Endothelial cell of umbilical vein (primary cell): ENCODE measurements around the gene PDYN. TPM values are rescaled to one million over a fixed set of nuclear protein-coding genes. Genes with fewer than 3 reads are reported as not detected.

Experiments
- BruUV-seq: library from RNA; stranded (reverse); fragments of 400-500 nt; replicated peaks from 2 replicates; lab custom pipeline; 2021; lab: Mats Ljungman, UMichigan
- CTCF ChIA-PET: fragments of 300-600, 350-600 bp; sonication (Branson Sonifier 250); formaldehyde crosslinking; loops from one replicate; lab custom pipeline; 2021; ENCODE audit warnings: antibody characterized with exemption, inconsistent platforms; lab: Charles Lee
- POLR2A ChIA-PET: fragments of 300-600, 350-600 bp; sonication (Branson Sonifier 250); formaldehyde crosslinking; loops from one replicate; lab custom pipeline; 2021; ENCODE audit warnings: antibody characterized with exemption, inconsistent platforms; lab: Charles Lee
- DNase-seq: peaks from one replicate; pipeline ENCODE4 v3.0.0-alpha.2; 2011; ENCODE audit warnings: low read depth, low spot score
- FAIRE-seq: peaks from 2 replicates; lab custom pipeline; 2011; peaks lifted over from hg19 to GRCh38; lab: Jason Lieb, UNC
- H2AFZ ChIP-seq: 2 replicates; pipeline ENCODE4 v1.6.0; 2012; ENCODE audit warnings: low read depth, low read length, control low read depth, inconsistent platforms
- H3K27ac ChIP-seq: 2 replicates; pipeline ENCODE4 v1.5.1; 2011; ENCODE audit warnings: low read depth, mild to moderate bottlenecking, control low read depth, low read length, moderate library complexity; ENCODE audit not compliant: insufficient read depth
- H3K27me3 ChIP-seq, 2 experiments: 2 replicates each; pipeline versions ENCODE4 v1.6.0 to v1.6.1; 2011; ENCODE audit warnings: low read length in 2 of 2, mixed read lengths in 1 of 2; ENCODE audit not compliant: control insufficient read depth in 2 of 2, insufficient read depth in 2 of 2
- H3K36me3 ChIP-seq, 2 experiments: 2 replicates in 1 of 2; 3 replicates in 1 of 2; pipeline ENCODE4 v1.5.1; 2011; ENCODE audit warnings: low read length in 2 of 2, mild to moderate bottlenecking in 1 of 2, moderate library complexity in 1 of 2; ENCODE audit not compliant: control insufficient read depth in 2 of 2, insufficient read depth in 2 of 2; ENCODE audit errors: extremely low read depth in 1 of 2
- H3K4me1 ChIP-seq: 3 replicates; pipeline ENCODE4 v1.5.1; 2011; ENCODE audit warnings: mild to moderate bottlenecking, low read length; ENCODE audit not compliant: control insufficient read depth, insufficient read depth; ENCODE audit errors: extremely low read depth
- H3K4me2 ChIP-seq: 2 replicates; pipeline ENCODE4 v1.6.1; 2011; ENCODE audit warnings: low read length, control low read depth, mixed read lengths; ENCODE audit not compliant: insufficient read depth
- H3K4me3 ChIP-seq, 3 experiments: fragments of 200-600 bp in 1 of 3; sonication (generic), shearing (Covaris generic) in 1 of 3; replicated peaks in 1 of 3; 2 replicates each; pipeline ENCODE4 v1.5.1; 2011 to 2016; ENCODE audit warnings: control low read depth in 3 of 3, low read length in 3 of 3, mild to moderate bottlenecking in 2 of 3, inconsistent platforms in 1 of 3, low read depth in 1 of 3, moderate library complexity in 1 of 3; ENCODE audit not compliant: insufficient read depth in 1 of 3
- H3K79me2 ChIP-seq: 2 replicates; pipeline ENCODE4 v1.6.0; 2012; ENCODE audit warnings: low read length, inconsistent platforms; ENCODE audit not compliant: control insufficient read depth, insufficient read depth
- H3K9ac ChIP-seq: replicated peaks from 2 replicates; pipeline ENCODE3; 2011; ENCODE audit warnings: low read length, control low read depth; ENCODE audit not compliant: insufficient read depth; ENCODE audit errors: extremely low read depth
- H3K9me1 ChIP-seq: replicated peaks from 3 replicates; pipeline ENCODE4 v1.6.0; 2011; ENCODE audit warnings: mild to moderate bottlenecking, low read length; ENCODE audit not compliant: control insufficient read depth, insufficient read depth; ENCODE audit errors: extremely low read depth
- H3K9me3 ChIP-seq: replicated peaks from 2 replicates; pipeline ENCODE4 v1.5.1; 2012; ENCODE audit warnings: low read length, inconsistent platforms; ENCODE audit not compliant: control insufficient read depth, insufficient read depth
- H4K20me1 ChIP-seq: replicated peaks from 2 replicates; pipeline ENCODE3; 2011; ENCODE audit warnings: mild to moderate bottlenecking, low read length; ENCODE audit not compliant: control insufficient read depth, insufficient read depth; ENCODE audit errors: extremely low read depth
- FOS ChIP-seq: IDR thresholded peaks from 2 replicates; pipeline ENCODE4 v1.6.1; 2011; ENCODE audit warnings: mild to moderate bottlenecking, low read length, moderate library complexity, borderline replicate concordance; ENCODE audit not compliant: insufficient read depth
- GATA2 ChIP-seq: IDR thresholded peaks from 2 replicates; pipeline ENCODE4 v1.7.0; 2011; ENCODE audit warnings: low read depth, mild to moderate bottlenecking, moderate library complexity, mixed read lengths, low read length; ENCODE audit not compliant: insufficient read length, insufficient read depth
- JUN ChIP-seq: IDR thresholded peaks from 2 replicates; pipeline ENCODE4 v1.6.1; 2011; ENCODE audit warnings: borderline replicate concordance, low read depth; ENCODE audit not compliant: insufficient read length, insufficient read depth
- MAX ChIP-seq: IDR thresholded peaks from 2 replicates; pipeline ENCODE4 v1.6.1; 2011; ENCODE audit not compliant: insufficient read depth, insufficient read length
- MYC ChIP-seq: IDR thresholded peaks from one replicate; pipeline ENCODE4 v1.6.1; 2011; ENCODE audit warnings: mild to moderate bottlenecking, low read depth, low read length
- POLR2A ChIP-seq: IDR thresholded peaks from 2 replicates; pipeline ENCODE4 v1.6.1; 2012; ENCODE audit warnings: low read depth, mild to moderate bottlenecking, control low read depth, low read length
- POLR2AphosphoS5 ChIP-seq: IDR thresholded peaks from 2 replicates; pipeline ENCODE4 v1.6.1; 2012; ENCODE audit warnings: low read depth, mild to moderate bottlenecking, control low read depth, low read length, moderate library complexity; ENCODE audit not compliant: insufficient read depth
- dilution Hi-C: fragments of 300-500 bp; cut with MboI; formaldehyde crosslinking; loops from one replicate; pipeline ENCODE4 v1.15.0; 2019; ENCODE audit warnings: low sequenced_read_pairs; ENCODE audit not compliant: extremely low pct_ligation_motif_present
- intact Hi-C: fragments of 100-400 bp; cut with micrococcal nuclease; formaldehyde crosslinking; loops from one replicate; pipeline ENCODE4 v1.10.0; 2022
- polyA plus RNA-seq, 4 experiments: library from polyadenylated mRNA; depleted of rRNA in 3 of 4; stranded (reverse) in 3 of 4; unstranded in 1 of 4; fragments of >200 nt; gene quantifications; 2 replicates each; pipeline versions ENCODE4 v1.2.1 to v1.2.3, GENCODE V29; 2011 to 2012; ENCODE audit warnings: missing spikeins in 1 of 4
- total RNA-seq: library from RNA; stranded (reverse); gene quantifications from 2 replicates; pipeline ENCODE4 v1.2.3, GENCODE V29; 2021
- TF ChIP-seq, protein P1 (sequence below), 2 donors: IDR thresholded peaks; 1 replicate in 1 of 2; 2 replicates in 1 of 2; pipeline ENCODE4 v1.5.1; 2011; ENCODE audit warnings: low read length in 2 of 2, mild to moderate bottlenecking in 2 of 2, moderate library complexity in 2 of 2, control low read depth in 1 of 2, inconsistent platforms in 1 of 2, low read depth in 1 of 2; ENCODE audit not compliant: insufficient read depth in 1 of 2; ENCODE audit errors: extremely low read depth in 1 of 2

PDYN gene
- total and polyA plus RNA-seq, 2 donors (not counting 3 experiments of a cell fraction or from before 2014, with no cell fraction given): not detected

DNA sequence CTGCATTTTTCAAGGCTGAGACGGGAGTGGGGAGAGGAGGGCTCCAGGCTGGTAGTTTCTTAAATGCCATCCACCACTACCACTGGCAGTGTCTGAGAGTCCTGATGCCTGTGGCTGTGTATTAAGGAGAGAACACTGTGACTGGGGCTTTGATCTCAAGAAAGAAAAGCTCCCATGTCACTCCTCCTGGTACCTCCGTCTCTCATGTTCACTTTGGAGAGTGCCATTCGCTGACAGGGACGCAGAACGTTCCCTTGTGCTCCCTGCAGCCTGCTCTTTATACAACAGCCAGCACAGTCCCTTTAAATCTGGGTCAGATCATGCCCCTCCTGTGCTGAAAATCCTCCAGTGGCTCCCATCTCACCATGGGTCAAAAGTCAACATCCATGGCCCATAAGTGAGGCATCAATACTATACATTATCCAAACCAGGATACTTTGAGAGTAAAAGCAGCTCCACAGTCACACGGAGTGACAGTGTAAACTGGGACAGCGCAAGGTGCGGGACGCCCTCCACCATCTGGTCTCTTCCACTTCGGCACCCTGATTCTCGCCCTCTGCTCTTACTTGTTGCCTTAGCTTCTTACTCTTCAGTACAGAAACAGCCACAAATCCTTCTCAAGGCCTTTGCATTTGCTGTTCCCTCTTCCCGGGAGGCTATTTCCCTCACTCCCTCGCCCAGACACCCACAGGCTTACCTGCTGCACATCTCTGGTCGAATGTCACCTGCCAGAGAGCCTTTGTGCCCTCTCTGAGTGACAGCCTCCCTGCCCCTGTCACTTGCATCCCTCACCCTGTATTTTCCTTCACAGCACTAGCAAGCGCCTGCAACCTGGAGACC, 20.0 kb downstream of the PDYN start:
- no peak for TF ChIP-seq FOS
- TF ChIP-seq MAX: no peak
- TF ChIP-seq, protein P1, sequence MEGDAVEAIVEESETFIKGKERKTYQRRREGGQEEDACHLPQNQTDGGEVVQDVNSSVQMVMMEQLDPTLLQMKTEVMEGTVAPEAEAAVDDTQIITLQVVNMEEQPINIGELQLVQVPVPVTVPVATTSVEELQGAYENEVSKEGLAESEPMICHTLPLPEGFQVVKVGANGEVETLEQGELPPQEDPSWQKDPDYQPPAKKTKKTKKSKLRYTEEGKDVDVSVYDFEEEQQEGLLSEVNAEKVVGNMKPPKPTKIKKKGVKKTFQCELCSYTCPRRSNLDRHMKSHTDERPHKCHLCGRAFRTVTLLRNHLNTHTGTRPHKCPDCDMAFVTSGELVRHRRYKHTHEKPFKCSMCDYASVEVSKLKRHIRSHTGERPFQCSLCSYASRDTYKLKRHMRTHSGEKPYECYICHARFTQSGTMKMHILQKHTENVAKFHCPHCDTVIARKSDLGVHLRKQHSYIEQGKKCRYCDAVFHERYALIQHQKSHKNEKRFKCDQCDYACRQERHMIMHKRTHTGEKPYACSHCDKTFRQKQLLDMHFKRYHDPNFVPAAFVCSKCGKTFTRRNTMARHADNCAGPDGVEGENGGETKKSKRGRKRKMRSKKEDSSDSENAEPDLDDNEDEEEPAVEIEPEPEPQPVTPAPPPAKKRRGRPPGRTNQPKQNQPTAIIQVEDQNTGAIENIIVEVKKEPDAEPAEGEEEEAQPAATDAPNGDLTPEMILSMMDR (IDR thresholded peaks at IDR 0.05; ENCODE audit: extremely low read depth in 1 of 2, insufficient read depth in 1 of 2, low read depth in 1 of 2, low read length in 2 of 2): no peak
- no peak for TF ChIP-seq JUN
- TF ChIP-seq POLR2AphosphoS5: no peak
- no peak for TF ChIP-seq GATA2
- TF ChIP-seq POLR2A: no peak
- TF ChIP-seq MYC: no peak
- H3K9me1 ChIP-seq: no peaks in the 10 kb centered on the region
- no peaks in the 10 kb centered on the region for H3K36me3 ChIP-seq
- H3K27ac ChIP-seq: no peak overlapping the region
- no peaks in the 10 kb centered on the region for H3K4me1 ChIP-seq
- ChIA-PET CTCF (no interaction called here), POLR2A (no interaction called here)
- no TSS peak for BruUV-seq
- H3K79me2 ChIP-seq: no peaks in the 10 kb centered on the region
- no peaks in the 10 kb centered on the region for H3K9me3 ChIP-seq
- dilution Hi-C loops: no loop called here
- H3K4me3 ChIP-seq: no peak overlapping the region
- DNase-seq (no peak), FAIRE-seq (no peak)
- no peaks in the 10 kb centered on the region for H4K20me1 ChIP-seq
- no peak overlapping the region for H3K9ac ChIP-seq
- H3K27me3 ChIP-seq: peaks cover 5% of the 10 kb centered on the region in 2 experiments
- H2AFZ ChIP-seq: no peak overlapping the region
- intact Hi-C loops: no loop called here
- no peak overlapping the region for H3K4me2 ChIP-seq
